GM12878 (cell line): Measurements from ENCODE around the gene PDLIM5. TPM values are rescaled to one million over a fixed set of nuclear protein-coding genes. Genes with fewer than 3 reads are reported as not detected.
A peak's percentile ranks its signal among the peaks of the same experiment; 100 is the strongest.
"Not testable (repeated sequence)": the region's sequence is repeated elsewhere in the genome, so short reads cannot be mapped to it uniquely, and the experiment has no call there.

Experiments
- ATAC-seq: fragments of 200-7000 bp; cut with Tn5 transposase; 3 replicates; pipeline ENCODE4 v1.9.1; 2020; ENCODE audit warnings: mild to moderate bottlenecking, moderate library complexity
- BruUV-seq: library from RNA; stranded (reverse); fragments of 400-500 nt; replicated peaks from 2 replicates; lab custom pipeline; 2021; lab: Mats Ljungman, UMichigan
- CTCF ChIA-PET: fragments of 300-600 bp; sonication (Branson Sonifier 250); formaldehyde crosslinking; extraction: SDS; loops from one replicate; lab custom pipeline; 2021; ENCODE audit warnings: inconsistent platforms; lab: Yijun Ruan, JAX
- POLR2A ChIA-PET: fragments of 350-600 bp; formaldehyde crosslinking; extraction: SDS; loops from one replicate; lab custom pipeline; 2021; ENCODE audit warnings: inconsistent platforms; lab: Charles Lee
- RAD21 ChIA-PET: fragments of 300-600 bp; sonication (Branson Sonifier 250); formaldehyde crosslinking; loops from one replicate; lab custom pipeline; 2023; ENCODE audit warnings: antibody characterized with exemption; ENCODE audit not compliant: unreplicated experiment; lab: Charles Lee
- SMC1A ChIA-PET: fragments of 300-600 bp; sonication (Branson Sonifier 250); formaldehyde crosslinking; loops from one replicate; lab custom pipeline; 2023; ENCODE audit not compliant: unreplicated experiment, uncharacterized antibody; lab: Charles Lee
- DNase-seq: peaks from one replicate; pipeline ENCODE4 v3.0.0-alpha.2; 2011; ENCODE audit warnings: low read depth, low spot score
- FAIRE-seq: peaks from 3 replicates; lab custom pipeline; 2011; peaks lifted over from hg19 to GRCh38; lab: Jason Lieb, UNC
- H2AFZ ChIP-seq: 2 replicates; pipeline ENCODE4 v1.6.0; 2011; ENCODE audit warnings: low read depth, low read length, control low read depth; ENCODE audit not compliant: control insufficient read depth
- H3K27ac ChIP-seq: 2 replicates; pipeline ENCODE4 v1.5.1; 2011; ENCODE audit warnings: control low read depth; ENCODE audit not compliant: control insufficient read depth, insufficient read depth
- H3K27me3 ChIP-seq, 2 experiments: replicated peaks in 1 of 2; 2 replicates each; pipeline versions ENCODE4 v1.6.0 to v1.6.1; 2011; ENCODE audit warnings: low read length in 1 of 2; ENCODE audit not compliant: control insufficient read depth in 2 of 2, insufficient read depth in 2 of 2
- H3K36me3 ChIP-seq, 2 experiments: 2 replicates each; pipeline ENCODE4 v1.5.1; 2011; ENCODE audit warnings: low read length in 1 of 2; ENCODE audit not compliant: control insufficient read depth in 2 of 2, insufficient read depth in 2 of 2
- H3K4me1 ChIP-seq: 2 replicates; pipeline ENCODE4 v1.6.1; 2011; ENCODE audit warnings: mild to moderate bottlenecking, low read length, moderate library complexity, mixed read lengths; ENCODE audit not compliant: control insufficient read depth, insufficient read depth
- H3K4me2 ChIP-seq: 2 replicates; pipeline ENCODE4 v1.6.0; 2011; ENCODE audit warnings: control low read depth; ENCODE audit not compliant: control insufficient read depth, insufficient read depth
- H3K4me3 ChIP-seq: fragments of 200-600 bp; sonication (generic); 2 replicates; pipeline ENCODE4 v1.5.1; 2016
- H3K79me2 ChIP-seq: 2 replicates; pipeline ENCODE4 v1.6.0; 2011; ENCODE audit warnings: low read length; ENCODE audit not compliant: control insufficient read depth, insufficient read depth
- H3K9ac ChIP-seq: 2 replicates; pipeline ENCODE4 v1.8.0; 2011; ENCODE audit warnings: low read length, control low read depth, mixed read lengths; ENCODE audit not compliant: control insufficient read depth, insufficient read depth
- H3K9me3 ChIP-seq: replicated peaks from 3 replicates; pipeline ENCODE4 v1.5.1; 2011; ENCODE audit warnings: mild to moderate bottlenecking, low read length; ENCODE audit not compliant: control insufficient read depth, insufficient read depth
- H4K20me1 ChIP-seq: 2 replicates; pipeline ENCODE4 v1.6.0; 2011; ENCODE audit not compliant: control insufficient read depth, insufficient read depth
- BACH1 ChIP-seq: fragments of 450-650 bp; IDR thresholded peaks from 2 replicates; pipeline ENCODE4 v1.6.1; 2017; ENCODE audit warnings: mild to moderate bottlenecking, borderline replicate concordance
- EED ChIP-seq: sonication (generic); IDR thresholded peaks from 2 replicates; pipeline ENCODE4 v1.6.1; 2016; ENCODE audit warnings: antibody characterized with exemption, low read depth
- IRF5 ChIP-seq: fragments of 450-650 bp; IDR thresholded peaks from 2 replicates; pipeline ENCODE4 v1.6.1; 2017; ENCODE audit warnings: borderline replicate concordance
- MTA2 ChIP-seq: fragments of 450-650 bp; IDR thresholded peaks from 2 replicates; pipeline ENCODE4 v1.6.1; 2016; ENCODE audit warnings: low read depth, mild to moderate bottlenecking, moderate library complexity
- SMC3 ChIP-seq: IDR thresholded peaks from 2 replicates; pipeline ENCODE4 v1.6.1; 2011; ENCODE audit warnings: low read length, improper control_type of control experiment, borderline replicate concordance
- TCF3 ChIP-seq: IDR thresholded peaks from 2 replicates; pipeline ENCODE4 v1.6.1; 2012; ENCODE audit warnings: low read depth, mild to moderate bottlenecking, low read length, borderline replicate concordance; ENCODE audit not compliant: insufficient read depth
- ZBTB40 ChIP-seq: fragments of 450-650 bp; IDR thresholded peaks from 2 replicates; pipeline ENCODE4 v1.6.1; 2016; ENCODE audit warnings: mild to moderate bottlenecking, moderate library complexity, borderline replicate concordance
- ZNF384 ChIP-seq: IDR thresholded peaks from 2 replicates; pipeline ENCODE4 v1.6.1; 2012; ENCODE audit warnings: low read depth, mild to moderate bottlenecking, low read length, improper control_type of control experiment, borderline replicate concordance
- WGBS: methylation state at CpG from one replicate; pipeline ENCODE4 v1.1.6; 2016; ENCODE audit warnings: low lambda C conversion rate; ENCODE audit not compliant: insufficient replicate concordance, insufficient coverage; ENCODE audit errors: missing lambda C conversion rate; 5-methylcytosine and 5-hydroxymethylcytosine counted together
- in situ Hi-C: fragments of 300-500 bp; cut with MboI; formaldehyde crosslinking; loops from 9 replicates; pipeline ENCODE4 v1.14.3; 2018; ENCODE audit warnings: mixed read lengths
- intact Hi-C: fragments of 100-400 bp; cut with micrococcal nuclease; formaldehyde crosslinking; loops from one replicate; pipeline ENCODE4 v1.14.2; 2022; ENCODE audit not compliant: unreplicated experiment
- polyA plus RNA-seq, 11 experiments: library from polyadenylated mRNA; depleted of rRNA in 4 of 11; unstranded in 6 of 11; stranded (reverse) in 5 of 11; fragments of >200 nt; fragmentation: Nextera tagmentation in 4 of 11; fragmentation: Illumina TruSeq in 1 of 11; extraction: Ambion mirVana in 4 of 11; extraction: Trizol in 1 of 11; gene quantifications; 1 replicate in 1 of 11; 2 replicates in 10 of 11; pipeline versions ENCODE4 v1.2.1 to v1.2.3, GENCODE V29; 2011 to 2016; ENCODE audit warnings: inconsistent platforms in 2 of 11, missing spikeins in 2 of 11, low read depth in 1 of 11
- total RNA-seq, 4 experiments: library from RNA; depleted of rRNA in 3 of 4; stranded (reverse); fragments of >200 nt in 3 of 4; fragmentation: Illumina TruSeq in 1 of 4; extraction: Trizol in 1 of 4; gene quantifications; 2 replicates each; pipeline versions ENCODE4 v1.2.1 to v1.2.3, GENCODE V29; 2013 to 2021

The PDLIM5 gene
- total and polyA plus RNA-seq, 10 of the 15 experiments (the other 5 are each of a cell fraction or from before 2014, with no cell fraction given) = 10.0 to 52.9 (median 20.7) TPM

- RAD21 ChIA-PET, H3K4me2 ChIP-seq, H3K36me3 ChIP-seq, H3K4me3 ChIP-seq, FAIRE-seq, H3K4me1 ChIP-seq, CTCF ChIA-PET, H2AFZ ChIP-seq, H4K20me1 ChIP-seq, BruUV-seq, H3K79me2 ChIP-seq, H3K9me3 ChIP-seq, H3K27me3 ChIP-seq, in situ Hi-C loops, H3K9ac ChIP-seq, DNase-seq, intact Hi-C loops, H3K27ac ChIP-seq: not testable (repeated sequence)
- ChIA-PET SMC1A (interaction anchor here (0.6 kb wide), 1 partner anchor 86 kb away, joined by 3 read pairs; no protein-coding TSS in a partner anchor), POLR2A (interaction anchor here (0.7 kb wide), 1 partner anchor 14 kb away, joined by 4 read pairs; no protein-coding TSS in a partner anchor)
- ATAC-seq = peak; percentile 34; the same call in 1 of the 3 replicates
- WGBS = 100% methylated on average over 3 of the region's 3 CpGs
Observed at GRCh38 chr4:94478805-94479204, 27.1 kb downstream of the PDLIM5 start.

GRCh38 chr4:94479358-94480141 lies 27.8 kb downstream of the PDLIM5 start:
- ChIA-PET SMC1A (interaction anchor here (0.6 to 1.0 kb wide), 2 partner anchors 59 to 87 kb away, joined by 3 read pairs; no protein-coding TSS in a partner anchor), POLR2A (no interaction called here), RAD21 (no interaction called here), CTCF (interaction anchor here (0.6 kb wide), 1 partner anchor 23 kb away, joined by 3 read pairs; no protein-coding TSS in a partner anchor)
- H3K27me3 ChIP-seq = no peaks in the 10 kb centered on the region
- in situ Hi-C loops (no loop called here), intact Hi-C loops (no loop called here)
- no peaks in the 10 kb centered on the region for H4K20me1 ChIP-seq
- no peaks in the 10 kb centered on the region for H3K4me1 ChIP-seq
- H3K79me2 ChIP-seq = no peaks in the 10 kb centered on the region
- H3K27ac ChIP-seq = no peak overlapping the region
- no peak overlapping the region for H3K4me2 ChIP-seq
- H3K4me3 ChIP-seq = no peak overlapping the region
- no peak overlapping the region for H3K9ac ChIP-seq
- DNase-seq = no peak
- TF ChIP-seq EED = no peak
- TF ChIP-seq SMC3 = no peak
- TF ChIP-seq ZBTB40 = no peak
- no peak for TF ChIP-seq MTA2
- no peak for TF ChIP-seq IRF5
- TF ChIP-seq TCF3 = no peak
- no peak for TF ChIP-seq ZNF384
- TF ChIP-seq BACH1 = no peak
- WGBS = 75% methylated on average over 4 of the region's 5 CpGs
- no TSS peak for BruUV-seq
- H3K36me3 ChIP-seq = no peaks in the 10 kb centered on the region
- no peak overlapping the region for H2AFZ ChIP-seq
- FAIRE-seq = no peak
- no peaks in the 10 kb centered on the region; the same call in 2 of the 3 replicates for H3K9me3 ChIP-seq
- ATAC-seq = no peak
